H1 (cell line): ENCODE results near the gene ADO. TPM values are rescaled to one million over a fixed set of nuclear protein-coding genes. Genes with fewer than 3 reads are reported as not detected.

ENCODE experiments used
- ATF2 ChIP-seq: IDR thresholded peaks from 2 replicates; pipeline ENCODE4 v1.6.1; 2012; ENCODE audit warnings: low read length, inconsistent platforms
- CHD7 ChIP-seq: fragments of 300-600 bp; sonication (generic); IDR thresholded peaks from 2 replicates; pipeline ENCODE4 v1.7.1; 2012; ENCODE audit warnings: low read length, moderate library complexity, mild to moderate bottlenecking, inconsistent platforms; ENCODE audit not compliant: insufficient replicate concordance
- GABPA ChIP-seq: IDR thresholded peaks from 2 replicates; pipeline ENCODE4 v1.6.1; 2011; ENCODE audit warnings: mild to moderate bottlenecking, low read length, moderate library complexity, borderline replicate concordance; ENCODE audit not compliant: insufficient read depth
- NRF1 ChIP-seq: IDR thresholded peaks from 2 replicates; pipeline ENCODE4 v1.6.1; 2011; ENCODE audit warnings: mild to moderate bottlenecking, low read depth, low read length, improper control_type of control experiment
- polyA plus RNA-seq, 7 experiments: library from polyadenylated mRNA; depleted of rRNA in 3 of 7; stranded (reverse) in 5 of 7; unstranded in 2 of 7; fragments of >200 nt in 5 of 7; fragments of 200-250 nt in 2 of 7; gene quantifications; 1 replicate in 5 of 7; 2 replicates in 1 of 7; 4 replicates in 1 of 7; pipeline versions ENCODE4 v1.2.1 to v1.2.3, GENCODE V29; 2011 to 2013; ENCODE audit warnings: missing spikeins in 2 of 7, mixed read lengths in 2 of 7
- total RNA-seq: library from RNA; stranded (reverse); fragmentation: NEBNext Ultra II Directional; extraction: Animal tissue kit (Norgen Biotek cat#: 25700); gene quantifications from 2 replicates; pipeline ENCODE4 v1.2.1, GENCODE V29; 2021

ADO gene
- total and polyA plus RNA-seq, 2 of the 8 experiments (the other 6 are each of a cell fraction or from before 2014, with no cell fraction given), result 18.7 to 27.9 TPM

GRCh38 chr10:62813981-62814380 lies 9.5 kb downstream of the ADO start (continued):
- TF ChIP-seq CHD7, result no peak
- no peak for TF ChIP-seq NRF1
- TF ChIP-seq ATF2, result no peak
- no peak for TF ChIP-seq GABPA
